Measurements from ENCODE around the gene GALNS. TPM values are rescaled to one million over a fixed set of nuclear protein-coding genes. Genes with fewer than 3 reads are reported as not detected.

The GALNS gene
- total and polyA plus RNA-seq, 2 of the 13 experiments (the other 11 are each of a cell fraction or from before 2014, with no cell fraction given): 9.2 to 9.8 TPM

DNA sequence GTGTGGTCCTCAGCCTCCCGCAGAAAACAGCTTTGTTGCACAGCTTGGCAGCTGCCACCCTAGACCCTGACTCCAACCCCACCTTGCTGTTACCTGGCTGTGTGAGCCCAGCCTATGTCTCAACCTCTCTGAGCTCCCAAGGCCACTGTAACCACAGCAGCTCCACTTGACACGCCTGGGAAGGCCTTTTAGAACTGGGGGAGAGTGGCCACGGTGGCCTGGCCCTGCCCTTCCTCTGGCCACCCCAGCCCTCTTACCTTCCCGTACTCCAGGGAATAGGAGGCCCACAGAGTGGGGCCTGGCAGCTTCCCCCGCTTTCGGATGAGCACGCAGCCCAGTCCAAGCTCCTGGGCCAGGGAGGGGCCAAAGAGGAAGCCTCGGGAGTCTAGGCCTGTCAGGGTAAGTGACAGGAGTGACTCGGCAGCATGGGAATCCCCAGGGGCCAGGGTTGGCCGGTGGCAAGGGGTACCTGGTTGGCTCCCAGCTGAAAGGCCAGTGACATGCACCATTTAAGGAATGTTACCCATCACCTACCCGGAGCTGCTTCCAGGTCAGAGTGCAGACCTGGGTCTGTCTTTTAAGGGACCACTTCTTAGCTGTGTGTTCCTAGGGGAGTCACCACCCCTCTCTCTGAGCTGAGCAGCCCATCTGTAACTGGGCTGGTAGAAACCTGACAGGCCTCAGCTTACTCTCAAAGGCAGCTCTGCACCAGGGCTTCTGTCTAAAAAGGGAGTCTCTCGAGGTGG is 46.4 kb downstream of the GALNS start (continued):
- TF ChIP-seq ZNF333 (CRISPR knock-in tag; IDR thresholded peaks at IDR 0.05; ENCODE audit: borderline replicate concordance): peak; percentile 74; the same call in 1 of the 2 replicates
- no peak for TF ChIP-seq ETV6 (CRISPR knock-in tag; conservative IDR thresholded peaks at IDR 0.05)
- no peak for TF ChIP-seq ZKSCAN5 (CRISPR knock-in tag; IDR thresholded peaks at IDR 0.05)
- TF ChIP-seq HIVEP1 (CRISPR knock-in tag; IDR thresholded peaks at IDR 0.05): peak; percentile 23; the same call in 1 of the 2 replicates
- TF ChIP-seq SNAI1 (CRISPR knock-in tag; IDR thresholded peaks at IDR 0.05; ENCODE audit: borderline replicate concordance): no peak
- no peak for TF ChIP-seq ZNF614 (CRISPR knock-in tag; IDR thresholded peaks at IDR 0.05; ENCODE audit: borderline replicate concordance)
- 0 out of 2 replicates have a peak, but pooled peaks have one; percentile 67 for TF ChIP-seq ZC3H4 (CRISPR knock-in tag; IDR thresholded peaks at IDR 0.05; ENCODE audit: borderline replicate concordance)
- TF ChIP-seq ZNF510 (CRISPR knock-in tag; IDR thresholded peaks at IDR 0.05; ENCODE audit: low read depth): no peak
- no peak for TF ChIP-seq ZNF557 (CRISPR knock-in tag; IDR thresholded peaks at IDR 0.05)
- no peak for TF ChIP-seq HDAC6 (IDR thresholded peaks at IDR 0.05; ENCODE audit: low read depth, low read length)
- peak in 1 of 2 experiments; percentile 49; a peak in 1 of 4 replicates for TF ChIP-seq POLR2A (IDR thresholded peaks at IDR 0.05; ENCODE audit: insufficient read depth in 1 of 2, low read depth in 2 of 2, low read length in 2 of 2)
- peak; percentile 59; the same call in 1 of the 2 replicates for TF ChIP-seq SP4 (CRISPR knock-in tag; IDR thresholded peaks at IDR 0.05)
- TF ChIP-seq, protein P1, sequence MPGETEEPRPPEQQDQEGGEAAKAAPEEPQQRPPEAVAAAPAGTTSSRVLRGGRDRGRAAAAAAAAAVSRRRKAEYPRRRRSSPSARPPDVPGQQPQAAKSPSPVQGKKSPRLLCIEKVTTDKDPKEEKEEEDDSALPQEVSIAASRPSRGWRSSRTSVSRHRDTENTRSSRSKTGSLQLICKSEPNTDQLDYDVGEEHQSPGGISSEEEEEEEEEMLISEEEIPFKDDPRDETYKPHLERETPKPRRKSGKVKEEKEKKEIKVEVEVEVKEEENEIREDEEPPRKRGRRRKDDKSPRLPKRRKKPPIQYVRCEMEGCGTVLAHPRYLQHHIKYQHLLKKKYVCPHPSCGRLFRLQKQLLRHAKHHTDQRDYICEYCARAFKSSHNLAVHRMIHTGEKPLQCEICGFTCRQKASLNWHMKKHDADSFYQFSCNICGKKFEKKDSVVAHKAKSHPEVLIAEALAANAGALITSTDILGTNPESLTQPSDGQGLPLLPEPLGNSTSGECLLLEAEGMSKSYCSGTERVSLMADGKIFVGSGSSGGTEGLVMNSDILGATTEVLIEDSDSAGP (CRISPR knock-in tag; IDR thresholded peaks at IDR 0.05; ENCODE audit: borderline replicate concordance): no peak
- TF ChIP-seq TOPORS (CRISPR knock-in tag; IDR thresholded peaks at IDR 0.05): no peak
- 0 out of 2 replicates have a peak, but pooled peaks have one; percentile 18 for TF ChIP-seq RCOR2 (CRISPR knock-in tag; IDR thresholded peaks at IDR 0.05)
- no peak for TF ChIP-seq ZNF792 (CRISPR knock-in tag; IDR thresholded peaks at IDR 0.05)
- TF ChIP-seq LCORL (IDR thresholded peaks at IDR 0.05): no peak
- 0 out of 2 replicates have a peak, but pooled peaks have one; percentile 6 for TF ChIP-seq LCORL (CRISPR knock-in tag; IDR thresholded peaks at IDR 0.05)
- TF ChIP-seq ZNF446 (CRISPR knock-in tag; IDR thresholded peaks at IDR 0.05): no peak
- TF ChIP-seq, protein P2, sequence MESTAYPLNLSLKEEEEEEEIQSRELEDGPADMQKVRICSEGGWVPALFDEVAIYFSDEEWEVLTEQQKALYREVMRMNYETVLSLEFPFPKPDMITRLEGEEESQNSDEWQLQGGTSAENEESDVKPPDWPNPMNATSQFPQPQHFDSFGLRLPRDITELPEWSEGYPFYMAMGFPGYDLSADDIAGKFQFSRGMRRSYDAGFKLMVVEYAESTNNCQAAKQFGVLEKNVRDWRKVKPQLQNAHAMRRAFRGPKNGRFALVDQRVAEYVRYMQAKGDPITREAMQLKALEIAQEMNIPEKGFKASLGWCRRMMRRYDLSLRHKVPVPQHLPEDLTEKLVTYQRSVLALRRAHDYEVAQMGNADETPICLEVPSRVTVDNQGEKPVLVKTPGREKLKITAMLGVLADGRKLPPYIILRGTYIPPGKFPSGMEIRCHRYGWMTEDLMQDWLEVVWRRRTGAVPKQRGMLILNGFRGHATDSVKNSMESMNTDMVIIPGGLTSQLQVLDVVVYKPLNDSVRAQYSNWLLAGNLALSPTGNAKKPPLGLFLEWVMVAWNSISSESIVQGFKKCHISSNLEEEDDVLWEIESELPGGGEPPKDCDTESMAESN (CRISPR knock-in tag; conservative IDR thresholded peaks at IDR 0.05): no peak
- TF ChIP-seq, protein P3, sequence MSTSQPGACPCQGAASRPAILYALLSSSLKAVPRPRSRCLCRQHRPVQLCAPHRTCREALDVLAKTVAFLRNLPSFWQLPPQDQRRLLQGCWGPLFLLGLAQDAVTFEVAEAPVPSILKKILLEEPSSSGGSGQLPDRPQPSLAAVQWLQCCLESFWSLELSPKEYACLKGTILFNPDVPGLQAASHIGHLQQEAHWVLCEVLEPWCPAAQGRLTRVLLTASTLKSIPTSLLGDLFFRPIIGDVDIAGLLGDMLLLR (CRISPR knock-in tag; IDR thresholded peaks at IDR 0.05): 0 out of 2 replicates have a peak, but pooled peaks have one; percentile 0
- TF ChIP-seq ZNF207 (IDR thresholded peaks at IDR 0.05; ENCODE audit: borderline replicate concordance): no peak
- TF ChIP-seq ZFP82 (CRISPR knock-in tag; IDR thresholded peaks at IDR 0.05; ENCODE audit: borderline replicate concordance): 0 out of 2 replicates have a peak, but pooled peaks have one; percentile 17
- TF ChIP-seq ZMYM3 (CRISPR knock-in tag; IDR thresholded peaks at IDR 0.05): peak; percentile 69; the same call in 1 of the 2 replicates
- TF ChIP-seq, protein P4, sequence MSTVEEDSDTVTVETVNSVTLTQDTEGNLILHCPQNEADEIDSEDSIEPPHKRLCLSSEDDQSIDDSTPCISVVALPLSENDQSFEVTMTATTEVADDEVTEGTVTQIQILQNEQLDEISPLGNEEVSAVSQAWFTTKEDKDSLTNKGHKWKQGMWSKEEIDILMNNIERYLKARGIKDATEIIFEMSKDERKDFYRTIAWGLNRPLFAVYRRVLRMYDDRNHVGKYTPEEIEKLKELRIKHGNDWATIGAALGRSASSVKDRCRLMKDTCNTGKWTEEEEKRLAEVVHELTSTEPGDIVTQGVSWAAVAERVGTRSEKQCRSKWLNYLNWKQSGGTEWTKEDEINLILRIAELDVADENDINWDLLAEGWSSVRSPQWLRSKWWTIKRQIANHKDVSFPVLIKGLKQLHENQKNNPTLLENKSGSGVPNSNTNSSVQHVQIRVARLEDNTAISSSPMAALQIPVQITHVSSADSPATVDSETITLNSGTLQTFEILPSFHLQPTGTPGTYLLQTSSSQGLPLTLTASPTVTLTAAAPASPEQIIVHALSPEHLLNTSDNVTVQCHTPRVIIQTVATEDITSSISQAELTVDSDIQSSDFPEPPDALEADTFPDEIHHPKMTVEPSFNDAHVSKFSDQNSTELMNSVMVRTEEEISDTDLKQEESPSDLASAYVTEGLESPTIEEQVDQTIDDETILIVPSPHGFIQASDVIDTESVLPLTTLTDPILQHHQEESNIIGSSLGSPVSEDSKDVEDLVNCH (CRISPR knock-in tag; IDR thresholded peaks at IDR 0.05): no peak
- no peak for TF ChIP-seq NCOA2 (CRISPR knock-in tag; IDR thresholded peaks at IDR 0.05)
